ENCODE measurements around the gene NBL1.
A peak's percentile ranks its signal among the peaks of the same experiment; 100 is the strongest.

Gene NBL1

GRCh38 chr1:19643602-19644394, at the start of gene NBL1:
NBL1 (plus strand) TSS chr1:19644311; CDS start chr1:19655031, 10,720 bp downstream.
- peak; percentile 68 for DNase-seq (ENCODE audit: low spot score)

DNA sequence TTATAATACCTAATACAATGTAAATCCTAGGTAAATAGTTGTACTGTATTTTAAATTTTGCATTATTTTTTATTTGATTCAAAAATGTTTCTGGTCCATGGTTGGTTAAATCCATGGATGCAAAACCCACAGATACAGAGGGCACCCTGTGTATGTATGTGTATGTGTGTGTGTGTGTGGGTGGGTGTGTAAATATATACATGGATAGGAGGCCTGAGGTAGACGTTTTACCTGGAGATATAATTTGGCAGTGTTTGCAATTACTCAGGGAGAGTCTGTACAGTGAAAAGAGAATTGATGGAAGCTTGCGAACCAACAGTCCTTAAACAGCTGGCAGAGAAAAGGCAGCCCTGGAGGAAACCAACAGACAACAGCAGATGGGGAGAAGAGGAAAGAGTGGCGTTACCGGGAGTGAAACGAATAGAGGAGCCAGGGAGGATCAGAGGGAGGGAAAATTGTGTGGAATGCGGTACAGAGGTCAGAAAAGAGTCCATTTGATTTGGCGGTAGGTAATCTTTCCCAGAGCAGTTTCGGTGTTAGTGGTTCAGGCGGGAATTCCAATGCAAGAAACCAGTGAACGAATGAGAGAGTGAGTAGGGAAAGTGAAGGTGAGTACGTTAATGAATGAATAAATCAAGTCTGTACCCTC, 47.9 kb upstream of the NBL1 start:
- DNase-seq (ENCODE audit: low spot score), result no peak

GRCh38 chr1:19596714-19597495, 47.2 kb upstream of the NBL1 start:
- peak; percentile 98 for DNase-seq (ENCODE audit: low spot score)

DNA sequence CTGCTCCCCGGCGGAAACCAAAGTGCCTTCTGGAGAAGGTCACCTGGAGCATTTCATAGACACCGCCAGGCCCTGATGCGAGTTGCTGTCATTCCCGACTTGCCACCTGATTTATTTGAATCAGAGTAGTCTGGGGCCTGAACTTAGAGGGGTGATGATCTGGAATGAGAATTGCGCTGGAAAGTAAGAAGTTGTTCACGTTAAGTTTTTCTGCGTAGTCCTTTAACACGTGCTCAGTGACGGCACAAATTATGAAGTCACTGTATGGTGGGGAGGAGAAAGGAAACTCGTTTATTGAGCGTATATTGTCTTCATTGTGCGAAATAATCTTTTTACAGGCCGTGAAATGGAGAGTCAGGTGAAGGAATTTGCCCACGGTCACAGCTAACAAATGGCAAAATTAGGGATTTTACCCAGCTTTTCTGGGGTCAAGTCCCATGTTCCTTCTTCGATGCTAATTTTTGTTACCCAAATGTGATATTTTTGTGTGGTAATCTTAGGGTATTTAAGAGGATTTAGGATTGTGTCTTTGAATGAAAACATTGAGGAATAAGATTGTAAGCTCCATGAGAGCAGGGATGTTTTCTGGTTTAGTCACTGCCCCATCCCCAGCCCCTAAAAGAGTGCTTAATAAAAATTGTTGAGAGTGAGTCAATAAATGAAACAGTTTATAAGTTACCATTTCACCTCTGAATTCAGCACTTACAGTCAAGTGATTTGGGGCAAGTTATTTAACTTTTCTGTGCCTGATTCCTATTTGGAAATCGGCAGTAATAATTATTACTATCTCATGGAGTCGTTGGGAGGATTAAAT, 46.4 kb upstream of the NBL1 start:
- DNase-seq (ENCODE audit: low spot score), result peak; percentile 68

DNA sequence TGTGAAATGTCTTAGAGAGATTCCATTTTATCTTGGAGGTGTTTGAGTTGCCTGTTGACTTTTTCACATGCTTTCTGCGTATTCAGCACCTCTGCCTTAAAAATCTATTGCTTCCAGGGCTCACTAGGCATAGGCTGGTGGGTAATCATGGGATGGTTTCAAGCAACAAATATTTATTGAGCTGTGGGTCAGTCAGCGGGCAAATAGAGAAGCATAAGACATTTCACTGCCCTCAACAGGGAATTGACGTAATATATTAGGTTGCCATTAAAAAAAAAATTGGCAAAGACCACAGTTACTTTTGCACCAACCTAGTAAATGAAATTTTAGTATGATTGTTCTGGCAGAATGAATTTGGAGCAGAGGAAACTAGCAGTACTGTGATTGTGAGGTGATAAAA, 44.3 kb upstream of the NBL1 start:
- no peak for DNase-seq (ENCODE audit: low spot score)

DNA sequence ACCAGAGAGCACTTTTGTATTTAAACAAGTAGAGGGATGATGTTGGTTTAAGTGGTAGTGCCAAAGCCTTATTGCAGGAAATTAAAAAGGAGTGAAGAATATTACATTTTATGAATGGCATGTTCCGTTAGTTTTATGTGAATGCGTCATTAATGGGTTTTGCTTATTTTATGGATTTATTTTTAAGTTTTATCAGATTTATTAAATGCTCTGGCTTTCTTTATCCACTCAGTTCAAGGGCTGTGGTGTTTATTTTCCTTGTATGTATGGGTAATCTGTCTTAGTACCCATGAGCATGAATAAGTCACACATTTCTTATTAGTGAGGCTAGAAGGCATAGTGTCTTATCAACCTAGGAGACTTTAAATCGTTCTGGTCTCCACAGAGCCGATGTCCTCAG, 41.6 kb upstream of the NBL1 start:
- no peak for DNase-seq (ENCODE audit: low spot score)

GRCh38 chr1:19605967-19606366, 38.1 kb upstream of the NBL1 start:
- DNase-seq (ENCODE audit: low spot score), result no peak

DNA sequence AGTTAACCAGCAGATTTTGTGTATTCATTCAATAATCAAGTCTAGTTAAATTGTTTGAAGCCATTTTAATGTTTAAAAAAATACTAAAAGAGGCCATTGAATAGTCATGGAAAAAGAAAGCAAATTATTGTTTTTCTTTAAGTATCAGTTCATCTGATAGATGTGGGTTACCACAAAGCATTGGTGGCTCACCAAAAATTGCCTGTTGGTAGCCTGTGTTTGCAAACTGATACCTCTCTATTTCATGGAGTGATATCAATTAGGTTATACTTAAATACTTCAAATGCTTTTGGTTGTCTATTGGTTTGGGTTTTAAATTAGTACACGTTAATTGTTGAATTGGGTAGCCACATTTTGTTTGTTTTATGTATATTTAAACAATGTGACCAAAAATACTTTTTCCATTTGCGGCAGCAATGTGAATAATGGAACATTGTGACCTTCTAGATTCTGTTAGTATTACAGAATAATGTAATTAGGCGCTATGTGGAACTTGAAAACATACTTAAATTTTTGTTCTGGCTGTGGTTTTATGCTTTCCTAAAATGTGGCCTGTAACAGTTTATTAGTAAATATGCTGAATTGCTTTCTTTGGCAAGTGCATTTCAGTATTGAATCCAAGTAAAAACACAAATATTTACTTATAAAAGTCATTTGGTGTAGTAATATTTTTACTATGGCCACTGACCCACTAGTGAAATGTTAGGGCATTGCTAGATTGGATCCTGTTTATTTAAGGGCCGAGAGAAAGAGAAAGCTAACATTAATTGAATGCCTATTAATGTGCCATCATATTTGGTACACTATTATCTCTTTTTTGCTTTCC, 37.1 kb upstream of the NBL1 start:
- DNase-seq (ENCODE audit: low spot score), result peak; percentile 64

- no peak for DNase-seq (ENCODE audit: low spot score)
These were observed 35.9 kb upstream of the NBL1 start for GRCh38 chr1:19608232-19608631.

DNA sequence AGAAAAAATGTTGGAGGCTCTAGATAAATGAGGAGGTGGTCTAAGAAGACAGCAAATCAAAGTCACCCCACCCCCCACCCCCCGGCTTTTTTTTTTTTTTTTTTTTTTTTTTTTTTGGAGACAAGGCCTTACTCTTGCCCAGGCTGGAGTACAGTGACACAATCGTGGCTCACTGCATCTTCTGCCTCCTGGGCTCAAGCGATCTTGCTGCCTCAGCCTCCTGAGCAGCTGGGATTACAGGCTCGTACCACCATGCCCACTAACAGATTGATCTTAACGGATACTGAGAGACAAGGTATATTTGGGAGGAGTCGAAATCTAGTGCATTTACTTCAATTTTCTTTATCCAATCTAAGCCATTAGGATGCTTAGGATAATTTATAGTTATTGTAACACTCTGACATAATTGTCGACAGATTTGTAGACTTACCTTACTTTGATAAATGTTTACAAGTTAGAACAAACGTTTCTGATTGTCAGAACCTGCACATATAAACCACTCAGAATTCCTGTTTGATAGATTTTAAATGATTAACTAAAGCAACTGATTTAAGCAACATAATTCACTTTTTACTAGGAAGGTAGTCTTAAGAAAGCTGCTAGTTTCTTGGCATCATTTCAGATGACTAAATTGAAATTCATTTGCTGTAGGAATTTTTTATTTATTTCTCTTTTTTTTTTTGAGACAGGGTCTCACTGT, 33.7 kb upstream of the NBL1 start:
- DNase-seq (ENCODE audit: low spot score), result no peak

DNA sequence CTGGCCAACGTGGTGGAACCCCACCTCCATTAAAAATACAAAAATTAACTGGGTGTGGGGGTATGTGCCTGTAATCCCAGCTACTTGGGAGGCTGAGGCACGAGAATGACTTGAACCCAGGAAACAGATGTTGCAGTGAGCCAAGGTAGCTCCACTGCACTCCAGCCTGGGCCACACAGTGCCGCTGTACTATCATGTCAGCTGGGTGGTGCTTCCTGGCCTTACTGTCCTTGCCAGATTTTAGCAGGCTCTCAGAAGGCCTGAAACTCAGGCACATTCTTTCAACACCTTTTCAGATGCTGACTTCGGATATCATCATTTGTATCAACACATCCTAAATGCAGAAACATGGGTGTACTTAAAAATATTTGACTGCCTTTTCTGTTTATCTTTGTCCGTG, 31.6 kb upstream of the NBL1 start:
- DNase-seq (ENCODE audit: low spot score), result no peak

GRCh38 chr1:19613171-19613703, 30.9 kb upstream of the NBL1 start:
- DNase-seq (ENCODE audit: low spot score), result no peak

DNA sequence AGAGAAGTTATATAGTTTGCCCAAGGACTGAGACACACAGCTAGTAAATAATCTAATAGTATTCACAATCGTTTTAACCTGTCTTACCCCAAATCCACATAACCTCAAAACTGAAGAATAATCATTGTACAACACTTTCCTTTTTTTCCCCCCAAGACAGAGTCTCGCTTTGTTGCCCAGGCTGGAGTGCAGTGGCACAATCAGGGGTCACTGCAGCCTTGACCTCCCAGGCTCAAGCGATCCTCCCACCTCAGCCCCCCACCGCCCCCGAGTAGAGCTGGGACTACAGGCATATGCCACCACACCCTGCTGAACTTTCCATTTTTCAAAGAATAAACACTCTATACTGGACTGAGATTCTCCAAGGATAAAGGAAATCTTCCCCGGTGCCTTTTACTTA, 28.7 kb upstream of the NBL1 start:
- no peak for DNase-seq (ENCODE audit: low spot score)

DNA sequence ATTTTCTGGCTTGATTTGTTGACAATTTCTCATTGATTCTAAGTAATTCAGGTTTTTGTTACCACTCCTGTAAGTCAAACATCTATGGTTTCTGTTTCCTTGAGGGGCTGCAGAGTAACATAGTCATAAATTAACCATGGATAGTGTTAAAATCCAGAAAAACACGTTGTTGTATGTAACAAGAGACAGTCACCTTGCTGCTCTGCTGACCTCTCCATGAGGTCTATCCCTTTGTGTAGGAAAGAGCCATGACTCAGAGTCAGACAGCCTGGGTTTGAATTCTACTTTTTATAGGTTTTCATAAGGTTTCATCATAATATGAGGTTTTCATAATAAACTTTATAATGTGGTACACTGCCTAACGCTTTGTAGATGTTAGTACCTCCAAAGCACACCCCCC, 27.6 kb upstream of the NBL1 start:
- DNase-seq (ENCODE audit: low spot score), result no peak

GRCh38 chr1:19617376-19617775, 26.7 kb upstream of the NBL1 start:
- DNase-seq (ENCODE audit: low spot score), result no peak

DNA sequence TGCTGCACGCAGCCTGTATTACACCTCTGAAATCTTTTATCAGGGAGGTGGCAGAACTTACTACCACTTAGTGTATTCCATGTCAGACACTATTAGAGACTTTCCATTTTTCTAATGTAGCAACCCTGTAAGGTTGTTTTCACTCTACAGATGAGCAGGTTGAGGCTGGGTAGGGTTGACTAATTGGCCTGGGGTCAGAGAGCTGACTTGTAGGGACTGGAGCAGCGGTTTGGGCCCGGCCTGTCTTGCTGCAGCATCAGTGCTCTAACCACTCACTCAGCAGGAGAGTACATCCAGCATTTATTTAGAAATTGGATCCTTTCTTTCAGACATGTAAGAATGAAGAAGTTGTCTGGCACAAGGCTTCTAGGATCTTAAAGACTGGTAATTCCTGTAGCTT, 25.7 kb upstream of the NBL1 start:
- no peak for DNase-seq (ENCODE audit: low spot score)

DNA sequence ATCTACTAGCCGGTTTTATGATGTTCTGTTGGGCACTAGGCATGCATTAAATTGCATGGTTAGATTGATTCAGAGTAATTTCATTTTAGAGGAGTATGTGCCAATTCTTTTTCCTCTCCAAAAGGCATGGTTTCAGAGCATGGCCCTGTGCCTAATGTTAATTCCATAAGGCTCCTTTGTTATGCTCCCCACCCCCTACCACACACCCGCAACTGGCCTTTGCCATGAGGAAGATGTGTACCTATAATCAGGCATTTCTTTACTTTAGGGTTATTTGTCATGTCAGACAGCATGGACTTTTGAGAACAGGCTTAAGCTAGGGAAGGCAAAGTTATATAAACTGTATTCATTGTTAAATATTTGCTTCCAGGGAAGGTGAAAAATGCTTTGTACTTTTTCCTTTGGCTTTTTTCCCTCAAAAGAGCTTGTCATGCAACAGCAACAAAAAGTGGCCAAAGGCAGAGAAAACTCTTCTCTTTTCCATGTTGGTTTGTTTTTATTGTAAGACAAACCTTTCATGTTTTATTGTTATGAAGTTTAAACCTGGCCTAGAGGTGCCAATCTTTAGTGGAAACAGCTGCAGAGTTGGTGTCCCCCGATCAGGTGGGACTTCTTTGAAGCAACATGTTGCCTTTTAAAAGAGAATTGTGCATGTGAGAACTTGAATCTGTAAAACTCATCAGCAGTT, 24.3 kb upstream of the NBL1 start:
- no peak for DNase-seq (ENCODE audit: low spot score)

- no peak for DNase-seq (ENCODE audit: low spot score)
These were observed 23.3 kb upstream of the NBL1 start for GRCh38 chr1:19620786-19621185.

DNA sequence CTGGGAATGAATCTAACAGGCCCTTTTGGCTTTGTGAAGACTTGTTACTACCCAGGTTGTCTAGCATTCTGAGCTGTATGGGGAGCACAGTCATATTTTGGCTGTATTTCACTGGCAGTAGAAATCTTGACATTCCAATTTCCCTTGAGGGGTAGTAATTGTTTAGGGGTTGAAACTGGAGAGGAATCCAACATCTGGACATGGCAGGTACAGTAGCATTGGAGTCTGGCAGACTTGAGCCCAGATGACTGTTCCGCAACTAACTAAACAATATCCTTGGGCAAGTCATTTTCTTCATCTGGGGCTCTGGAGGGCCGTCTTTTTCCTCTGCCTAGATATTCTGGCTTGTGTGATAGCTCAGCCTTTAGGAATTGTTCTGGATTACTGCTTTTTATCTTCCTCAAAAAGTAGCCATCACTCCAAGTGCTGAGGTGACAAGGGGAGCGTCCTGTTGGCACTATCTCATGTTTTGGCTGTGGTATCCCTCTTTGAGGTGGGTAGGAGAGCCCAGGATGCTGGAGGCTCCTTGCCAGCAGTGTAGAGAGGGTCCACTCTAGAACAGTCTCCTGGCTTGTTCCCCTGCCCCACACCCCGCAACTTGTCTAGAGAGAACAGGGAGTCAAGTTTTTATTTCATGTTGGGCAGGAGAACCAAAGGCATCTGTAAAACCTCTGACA, 22.7 kb upstream of the NBL1 start:
- no peak for DNase-seq (ENCODE audit: low spot score)
